Measurements from ENCODE around the gene CRISP2.

The CRISP2 gene

DNA sequence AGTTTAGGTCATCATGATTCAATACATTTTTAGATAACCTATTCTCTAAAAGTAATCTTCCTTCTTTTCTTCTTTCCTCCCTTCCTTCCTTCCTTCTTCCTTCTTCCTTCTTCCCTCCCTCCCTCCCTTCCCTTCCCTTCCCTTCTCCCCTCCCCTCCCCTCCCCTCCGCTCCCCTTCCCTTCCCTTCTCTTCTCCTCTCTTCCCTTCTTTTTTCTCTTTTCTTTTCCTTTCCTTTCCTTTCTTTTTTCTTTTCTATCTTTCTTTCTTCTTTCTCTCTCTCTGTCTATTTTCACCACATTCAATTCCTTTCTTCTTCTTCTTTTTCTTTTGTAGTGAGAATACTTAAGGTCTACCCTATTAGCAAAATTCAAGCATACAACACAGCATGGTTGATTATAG is 59.4 kb downstream of the CRISP2 start:
- FAIRE-seq = no peak

DNA sequence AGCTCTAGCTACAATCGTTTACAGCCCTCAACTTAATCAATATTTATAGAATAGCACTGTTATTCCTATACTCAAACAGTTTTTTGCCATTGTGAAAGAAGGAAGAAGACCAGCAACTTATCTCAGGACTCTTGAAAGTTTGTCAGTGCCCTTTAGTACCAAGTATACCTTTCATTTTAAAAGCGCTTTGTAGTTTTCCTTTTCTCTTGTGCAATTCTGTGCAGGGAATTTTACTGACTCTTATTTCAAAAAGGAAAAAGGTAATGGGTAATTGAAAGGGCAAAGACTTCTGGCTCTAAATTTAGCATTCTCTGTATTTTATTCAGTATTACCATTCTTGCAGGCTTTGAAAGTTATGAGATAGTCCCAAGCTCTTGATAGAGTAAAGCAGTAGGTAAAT is 59.9 kb downstream of the CRISP2 start:
- no peak for FAIRE-seq

DNA sequence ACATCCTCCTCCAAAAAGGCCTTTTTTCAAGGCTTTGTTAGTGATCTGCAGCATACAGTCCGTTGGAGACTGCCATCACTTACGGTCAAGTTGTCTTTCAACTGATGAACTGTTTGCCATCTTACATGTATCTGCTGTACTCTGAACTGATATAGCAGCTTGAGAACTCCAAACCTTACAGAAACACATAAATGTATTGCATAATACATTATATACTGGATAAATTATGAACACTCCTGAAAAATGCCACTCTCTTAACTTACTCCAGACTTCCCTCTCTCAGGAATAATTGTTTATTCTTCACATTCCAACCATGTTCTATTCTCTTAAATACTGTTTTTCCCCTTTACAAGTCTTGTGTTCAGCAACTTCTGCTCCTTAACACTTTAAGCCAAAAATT is 62.1 kb downstream of the CRISP2 start:
- FAIRE-seq = no peak

DNA sequence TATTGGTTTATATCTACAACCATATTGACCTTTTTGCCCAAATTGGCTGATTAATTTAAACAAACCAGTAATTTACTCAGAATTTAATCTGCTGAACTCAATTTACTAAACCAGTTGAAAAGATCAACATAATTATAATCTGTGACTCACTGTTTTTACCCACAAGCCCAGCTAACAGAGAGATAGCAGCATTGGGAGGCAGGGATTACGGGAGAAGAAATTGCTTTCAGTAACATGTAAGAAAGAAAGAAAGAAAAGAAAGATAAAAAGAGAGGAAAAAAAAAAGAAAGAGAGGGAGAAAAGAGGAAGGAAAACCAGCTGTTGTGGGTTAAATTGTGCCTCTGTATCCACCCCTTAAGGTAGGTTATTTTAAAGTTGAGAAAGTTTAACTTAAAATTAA is 63.4 kb downstream of the CRISP2 start:
- FAIRE-seq = no peak

DNA sequence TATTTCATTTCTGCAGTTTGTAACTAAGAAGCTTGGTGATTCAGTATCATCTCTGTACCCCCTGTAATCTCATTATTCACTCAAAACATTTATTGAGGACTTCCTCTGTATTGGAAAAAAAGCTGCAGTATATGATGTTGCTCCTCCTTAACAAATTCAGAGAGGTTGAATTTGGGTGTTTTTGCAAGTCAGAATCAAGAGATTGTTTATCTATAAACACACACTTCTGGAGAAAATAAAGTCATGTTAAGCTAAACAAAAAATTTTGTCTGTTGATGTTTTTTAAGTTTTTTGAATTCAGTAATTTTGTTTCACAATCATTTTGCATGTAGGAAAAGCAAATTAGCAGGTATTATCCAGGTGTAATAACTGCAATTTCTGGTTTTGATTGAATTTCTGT is 65.3 kb downstream of the CRISP2 start:
- no peak for FAIRE-seq

- no peak for FAIRE-seq
Observed at GRCh38 chr6:49647476-49647875, 65.9 kb downstream of the CRISP2 start.

DNA sequence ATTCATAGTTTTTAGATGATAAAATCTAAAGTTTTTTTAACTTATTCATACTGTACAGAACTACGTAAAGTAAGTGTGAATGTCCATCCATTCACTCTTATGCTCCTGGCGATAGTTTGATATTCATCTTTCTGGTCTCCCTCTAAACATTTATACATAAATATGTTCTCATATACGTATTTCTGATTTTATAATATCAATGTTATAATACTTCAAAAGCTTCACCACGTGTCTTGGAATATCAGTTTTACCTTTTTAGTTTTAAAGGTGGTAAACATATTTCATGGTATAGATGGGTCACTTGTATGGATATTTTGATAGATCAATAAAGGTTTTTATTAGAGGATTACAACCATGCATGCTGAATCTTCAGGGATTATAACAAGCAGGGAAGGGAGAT is 66.4 kb downstream of the CRISP2 start:
- no peak for FAIRE-seq

GRCh38 chr6:49646130-49646824 is 67.1 kb downstream of the CRISP2 start:
- FAIRE-seq = no peak

DNA sequence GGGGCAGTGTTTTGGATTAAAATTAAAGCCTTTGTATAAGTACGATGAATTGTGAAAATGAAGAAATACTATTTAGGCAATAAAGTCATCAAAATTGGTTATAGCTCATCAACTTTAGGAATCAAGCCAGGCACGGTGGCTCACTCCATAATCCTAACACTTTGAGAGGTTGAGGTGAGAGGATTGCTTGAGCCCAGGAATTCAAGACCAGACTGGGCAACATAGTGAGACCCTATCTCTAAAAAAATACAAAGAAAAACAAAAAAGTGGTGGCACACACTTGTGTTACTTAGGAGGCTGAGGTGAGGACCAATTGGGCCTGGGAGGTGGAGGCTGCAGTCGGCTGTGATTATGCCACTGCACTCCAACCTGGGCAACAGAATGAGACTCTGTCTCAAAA is 68.2 kb downstream of the CRISP2 start:
- no peak for FAIRE-seq

Measured in A204.1 (cell line).